GM12872 (cell line): ENCODE measurements around the gene TRMU.

Source experiments
- TF ChIP-seq, protein P1 (sequence below): IDR thresholded peaks from 3 replicates; pipeline ENCODE4 v1.5.1; 2011; ENCODE audit warnings: low read depth, mild to moderate bottlenecking, low read length, moderate library complexity; ENCODE audit not compliant: insufficient read depth

Gene TRMU, protein sequence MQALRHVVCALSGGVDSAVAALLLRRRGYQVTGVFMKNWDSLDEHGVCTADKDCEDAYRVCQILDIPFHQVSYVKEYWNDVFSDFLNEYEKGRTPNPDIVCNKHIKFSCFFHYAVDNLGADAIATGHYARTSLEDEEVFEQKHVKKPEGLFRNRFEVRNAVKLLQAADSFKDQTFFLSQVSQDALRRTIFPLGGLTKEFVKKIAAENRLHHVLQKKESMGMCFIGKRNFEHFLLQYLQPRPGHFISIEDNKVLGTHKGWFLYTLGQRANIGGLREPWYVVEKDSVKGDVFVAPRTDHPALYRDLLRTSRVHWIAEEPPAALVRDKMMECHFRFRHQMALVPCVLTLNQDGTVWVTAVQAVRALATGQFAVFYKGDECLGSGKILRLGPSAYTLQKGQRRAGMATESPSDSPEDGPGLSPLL

DNA sequence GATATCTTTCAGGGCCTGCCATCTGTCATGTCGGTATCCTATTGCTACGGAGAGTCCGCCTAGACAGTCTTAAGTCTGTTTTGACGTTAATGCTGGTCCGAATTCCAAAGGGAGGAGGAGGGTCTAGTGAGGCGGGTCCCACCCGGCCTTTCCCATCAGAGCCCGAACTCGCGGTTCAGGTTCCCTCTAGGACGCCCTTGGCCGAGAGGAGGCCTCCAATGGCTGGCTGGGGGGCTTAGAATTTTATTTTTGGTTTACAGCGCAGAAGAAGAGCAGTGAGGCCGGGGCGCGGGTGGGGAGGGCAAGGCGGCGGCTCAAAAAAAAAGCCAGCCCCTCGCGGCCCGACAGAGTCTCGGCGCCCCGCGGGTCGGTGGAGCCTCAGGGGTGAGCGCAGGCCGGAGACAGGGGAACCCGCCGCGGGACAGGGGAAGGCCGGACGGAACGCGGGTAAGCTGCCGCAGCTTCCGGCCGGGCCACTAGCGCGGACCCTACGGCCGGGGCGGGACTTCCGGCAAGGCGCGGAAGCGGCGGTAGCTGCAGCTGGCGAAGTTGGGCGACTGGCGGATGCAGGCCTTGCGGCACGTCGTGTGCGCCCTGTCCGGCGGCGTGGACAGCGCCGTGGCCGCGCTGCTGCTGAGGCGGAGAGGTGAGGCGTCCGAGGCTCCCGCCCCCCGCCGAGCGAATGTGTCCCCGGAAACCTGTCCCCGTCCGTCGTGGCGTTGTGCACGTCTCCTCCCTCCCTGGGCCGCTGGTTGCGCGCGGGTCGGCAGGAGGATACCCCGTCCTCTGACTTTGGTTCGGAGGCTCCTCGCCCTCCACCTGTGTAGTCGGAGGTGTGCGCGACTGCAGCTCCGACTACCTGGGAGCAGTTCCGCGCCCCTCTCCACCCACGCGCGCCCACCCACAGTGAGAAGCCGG is at the start of gene TRMU:
TRMU (plus strand) TSS at position 514 of the 918 bp plus-strand sequence; CDS start at position 565, 51 bp downstream.
- TF ChIP-seq, protein P1, sequence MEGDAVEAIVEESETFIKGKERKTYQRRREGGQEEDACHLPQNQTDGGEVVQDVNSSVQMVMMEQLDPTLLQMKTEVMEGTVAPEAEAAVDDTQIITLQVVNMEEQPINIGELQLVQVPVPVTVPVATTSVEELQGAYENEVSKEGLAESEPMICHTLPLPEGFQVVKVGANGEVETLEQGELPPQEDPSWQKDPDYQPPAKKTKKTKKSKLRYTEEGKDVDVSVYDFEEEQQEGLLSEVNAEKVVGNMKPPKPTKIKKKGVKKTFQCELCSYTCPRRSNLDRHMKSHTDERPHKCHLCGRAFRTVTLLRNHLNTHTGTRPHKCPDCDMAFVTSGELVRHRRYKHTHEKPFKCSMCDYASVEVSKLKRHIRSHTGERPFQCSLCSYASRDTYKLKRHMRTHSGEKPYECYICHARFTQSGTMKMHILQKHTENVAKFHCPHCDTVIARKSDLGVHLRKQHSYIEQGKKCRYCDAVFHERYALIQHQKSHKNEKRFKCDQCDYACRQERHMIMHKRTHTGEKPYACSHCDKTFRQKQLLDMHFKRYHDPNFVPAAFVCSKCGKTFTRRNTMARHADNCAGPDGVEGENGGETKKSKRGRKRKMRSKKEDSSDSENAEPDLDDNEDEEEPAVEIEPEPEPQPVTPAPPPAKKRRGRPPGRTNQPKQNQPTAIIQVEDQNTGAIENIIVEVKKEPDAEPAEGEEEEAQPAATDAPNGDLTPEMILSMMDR: no peak

DNA sequence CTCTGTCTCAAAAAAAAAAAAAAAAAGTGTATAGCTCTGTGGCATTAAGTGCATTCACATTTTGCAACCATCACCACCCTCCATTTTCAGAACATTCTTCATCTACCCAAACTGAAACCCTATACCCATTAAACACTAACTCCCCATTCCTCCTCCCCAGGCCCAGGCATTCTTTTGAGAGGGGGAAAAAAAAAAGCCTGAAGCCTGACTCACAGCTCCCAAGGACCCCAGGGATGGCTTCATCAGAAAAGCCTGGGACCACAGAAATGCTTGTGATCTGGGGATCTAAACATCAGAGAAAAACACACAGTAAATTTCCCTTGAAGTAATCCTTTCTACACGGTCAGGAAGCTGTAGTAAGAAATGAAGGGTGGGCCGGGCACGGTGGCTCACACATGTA is 49.5 kb upstream of the TRMU start:
- TF ChIP-seq, protein P1: no peak

DNA sequence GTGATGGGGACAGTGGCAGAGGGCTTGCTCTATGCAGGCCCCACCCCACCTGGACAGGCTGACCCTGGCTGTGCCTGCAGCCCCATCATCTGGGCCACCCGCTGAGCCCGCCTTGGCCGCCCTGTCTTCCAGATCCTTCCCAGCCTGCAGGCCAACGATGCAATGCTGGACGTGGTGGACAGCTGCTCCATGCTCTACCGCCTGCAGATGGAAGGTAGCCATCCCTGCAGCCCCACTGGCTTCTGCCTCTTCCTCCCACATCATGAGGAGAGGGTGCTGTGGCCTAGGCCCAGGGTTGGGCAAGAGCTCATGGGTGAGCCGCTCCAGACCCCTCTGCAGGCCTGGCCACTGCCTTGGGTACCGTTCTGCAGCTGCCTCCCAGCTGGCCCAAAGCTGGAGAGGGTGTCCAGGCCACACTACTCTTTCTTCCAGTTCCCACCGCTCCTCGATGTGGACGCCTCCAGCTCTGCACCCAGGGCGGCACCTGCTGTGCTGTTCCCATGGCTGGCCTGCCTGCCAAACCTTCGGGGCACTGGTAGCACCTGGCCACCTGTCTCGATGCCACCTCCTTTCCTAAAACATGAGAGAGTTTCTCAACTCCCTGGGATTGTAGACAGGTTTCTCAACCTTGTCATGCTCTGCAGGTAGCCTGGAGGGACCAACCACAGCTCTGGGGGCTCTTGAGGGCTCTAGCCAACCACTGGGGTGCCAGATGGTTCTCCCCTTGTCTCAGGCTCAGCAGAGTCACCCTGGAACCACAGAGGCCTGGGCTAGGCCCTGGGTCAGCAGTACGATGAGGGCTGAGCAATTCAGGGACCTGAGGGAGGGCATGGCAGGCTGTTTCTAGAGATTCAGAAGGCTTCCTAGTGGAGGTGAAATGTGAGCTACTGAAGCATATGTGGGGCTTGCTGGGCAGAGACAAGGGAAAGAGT is 48.3 kb upstream of the TRMU start:
- TF ChIP-seq, protein P1: no peak

DNA sequence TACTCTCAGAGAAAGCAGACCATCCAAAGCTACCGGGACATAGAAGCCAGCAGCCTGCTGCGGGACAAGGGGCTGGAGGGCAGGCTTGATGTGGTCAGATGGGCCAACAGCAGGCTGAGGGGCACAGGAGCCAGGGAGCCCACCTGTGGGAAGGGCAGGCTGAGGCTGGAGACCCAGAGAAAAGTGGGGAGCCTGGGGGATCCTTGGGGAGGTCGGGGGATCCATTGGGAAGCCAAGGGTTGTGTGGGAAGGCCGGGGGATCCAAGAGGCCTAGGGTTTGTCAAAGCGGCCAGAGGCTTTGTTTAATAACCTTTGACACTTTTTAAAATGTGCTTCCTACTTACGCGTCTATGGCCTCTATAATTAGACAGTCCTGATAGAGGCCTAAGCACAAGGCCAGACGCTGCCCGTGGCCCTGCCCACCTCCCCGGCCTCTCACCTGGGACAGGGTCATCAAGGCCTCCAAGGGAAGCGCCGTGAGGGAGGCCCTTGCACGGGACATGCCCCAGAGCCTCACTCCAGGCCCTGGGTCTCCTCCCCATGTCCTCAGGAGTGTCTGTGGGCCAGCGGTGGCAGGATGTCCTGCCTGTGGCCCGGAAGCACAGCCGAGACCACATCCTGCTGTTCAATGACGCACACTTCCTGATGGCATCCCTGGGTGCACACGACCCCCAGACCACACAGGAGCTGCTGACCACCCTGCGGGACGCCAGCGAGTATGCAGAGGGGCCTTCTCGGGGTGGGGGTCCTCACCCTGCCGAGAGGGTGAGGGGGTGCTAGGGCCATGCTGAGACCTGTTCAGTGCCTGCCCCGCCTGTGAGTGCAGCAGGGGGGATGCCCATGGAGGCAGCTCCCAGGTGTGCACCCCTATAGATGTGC is 47.4 kb upstream of the TRMU start:
- TF ChIP-seq, protein P1: no peak

DNA sequence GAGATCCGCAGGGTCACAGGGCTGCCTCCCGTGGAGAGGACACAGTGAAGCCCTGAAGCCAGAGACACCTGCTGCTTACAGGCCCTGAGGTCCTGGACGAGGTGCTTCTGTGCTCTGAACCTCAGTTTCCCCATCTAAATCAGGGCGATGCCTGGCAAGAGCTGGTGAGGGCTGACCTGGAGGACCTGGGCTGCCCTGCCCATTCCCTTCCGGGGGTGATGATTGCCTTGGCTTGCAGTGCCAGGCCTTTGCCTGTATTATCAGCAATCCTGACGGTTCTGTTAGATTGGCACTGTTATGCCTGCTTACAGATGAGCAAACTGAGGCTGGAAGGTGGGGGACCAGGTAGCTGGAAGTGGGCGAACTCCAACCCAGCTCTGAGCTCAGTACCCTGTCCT is 46.7 kb upstream of the TRMU start:
- TF ChIP-seq, protein P1: no peak

DNA sequence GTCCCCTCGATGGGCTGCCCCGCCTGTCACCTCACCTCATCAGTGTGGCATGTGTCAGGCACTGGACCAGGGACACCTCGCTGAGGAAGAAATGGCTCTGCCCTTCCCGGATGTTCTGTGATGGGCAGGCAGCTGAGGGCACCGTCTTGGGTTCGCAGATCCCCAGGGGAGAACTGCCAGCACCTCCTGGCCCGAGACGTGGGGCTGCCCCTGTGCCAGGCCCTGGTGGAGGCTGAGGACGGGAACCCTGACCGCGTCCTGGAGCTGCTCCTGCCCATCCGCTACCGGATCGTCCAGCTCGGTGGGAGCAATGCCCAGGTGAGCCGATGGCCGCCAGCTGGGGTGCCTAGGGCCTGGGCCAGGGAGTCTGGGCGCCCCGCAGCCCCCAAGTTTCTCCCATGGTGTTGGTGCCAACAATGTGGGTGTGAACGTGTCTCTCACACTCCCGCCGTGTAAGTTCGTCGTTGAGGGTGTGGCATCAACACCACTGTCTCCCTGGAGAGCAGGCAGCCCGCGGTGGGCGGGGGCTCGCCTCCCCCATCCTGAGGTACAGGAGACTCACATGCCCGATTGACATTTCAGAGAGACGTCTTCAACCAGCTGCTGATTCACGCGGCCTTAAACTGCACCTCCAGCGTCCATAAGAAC is 46.1 kb upstream of the TRMU start:
- TF ChIP-seq, protein P1: no peak
